AG10803 (cell line): Measurements from ENCODE around the gene MFAP5.

Source experiments
- DNase-seq: peaks from one replicate; pipeline ENCODE4 v3.0.0; 2010; ENCODE audit warnings: low read depth
- H3K4me3 ChIP-seq: 2 replicates; pipeline ENCODE4 v1.5.1; 2011; ENCODE audit warnings: mild to moderate bottlenecking, low read length, control low read depth
- TF ChIP-seq, protein P1 (sequence below): conservative IDR thresholded peaks from 2 replicates; pipeline ENCODE4 v1.5.1; 2011; ENCODE audit warnings: mild to moderate bottlenecking, low read length, control low read depth, inconsistent platforms

Gene MFAP5

DNA sequence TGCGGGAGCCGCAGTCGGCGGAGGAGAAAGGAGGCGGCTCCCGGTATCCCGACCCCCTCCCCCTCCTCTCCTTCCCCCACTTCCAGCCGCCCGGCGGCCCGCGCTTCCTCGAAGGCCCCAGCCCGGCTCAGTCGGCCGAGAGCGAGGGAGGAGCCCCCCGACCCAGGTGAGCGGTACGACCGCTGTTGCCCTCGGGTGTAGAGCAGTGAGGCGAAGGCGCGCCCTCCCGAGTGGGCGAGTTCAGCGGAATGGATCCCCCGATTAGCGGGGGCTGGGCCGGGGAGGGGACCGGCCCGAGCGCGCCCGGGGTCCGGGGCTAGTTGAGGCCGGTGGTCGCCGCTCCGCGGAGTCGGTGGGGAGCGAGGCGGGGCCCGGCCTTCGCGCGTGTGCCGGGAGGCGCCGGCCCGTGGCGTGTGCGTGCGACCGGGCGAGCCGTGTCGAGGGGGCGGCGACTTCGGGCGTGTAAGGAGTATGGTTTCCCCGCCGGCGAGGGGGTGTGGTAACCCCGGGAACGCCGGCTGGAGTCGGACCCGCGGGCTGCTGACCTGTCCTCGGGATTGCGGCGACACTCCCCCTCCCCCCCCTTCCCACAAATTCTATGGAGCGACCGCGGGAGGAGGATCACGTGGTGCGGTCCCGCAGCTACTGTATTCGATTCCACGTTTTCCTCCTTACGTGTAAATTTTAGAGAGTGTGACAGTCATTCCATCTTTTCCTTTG, 35.7 kb upstream of the MFAP5 start:
- peak overlapping the region; percentile 83 for H3K4me3 ChIP-seq
- TF ChIP-seq, protein P1, sequence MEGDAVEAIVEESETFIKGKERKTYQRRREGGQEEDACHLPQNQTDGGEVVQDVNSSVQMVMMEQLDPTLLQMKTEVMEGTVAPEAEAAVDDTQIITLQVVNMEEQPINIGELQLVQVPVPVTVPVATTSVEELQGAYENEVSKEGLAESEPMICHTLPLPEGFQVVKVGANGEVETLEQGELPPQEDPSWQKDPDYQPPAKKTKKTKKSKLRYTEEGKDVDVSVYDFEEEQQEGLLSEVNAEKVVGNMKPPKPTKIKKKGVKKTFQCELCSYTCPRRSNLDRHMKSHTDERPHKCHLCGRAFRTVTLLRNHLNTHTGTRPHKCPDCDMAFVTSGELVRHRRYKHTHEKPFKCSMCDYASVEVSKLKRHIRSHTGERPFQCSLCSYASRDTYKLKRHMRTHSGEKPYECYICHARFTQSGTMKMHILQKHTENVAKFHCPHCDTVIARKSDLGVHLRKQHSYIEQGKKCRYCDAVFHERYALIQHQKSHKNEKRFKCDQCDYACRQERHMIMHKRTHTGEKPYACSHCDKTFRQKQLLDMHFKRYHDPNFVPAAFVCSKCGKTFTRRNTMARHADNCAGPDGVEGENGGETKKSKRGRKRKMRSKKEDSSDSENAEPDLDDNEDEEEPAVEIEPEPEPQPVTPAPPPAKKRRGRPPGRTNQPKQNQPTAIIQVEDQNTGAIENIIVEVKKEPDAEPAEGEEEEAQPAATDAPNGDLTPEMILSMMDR, result no peak
- DNase-seq, result peak; percentile 54

DNA sequence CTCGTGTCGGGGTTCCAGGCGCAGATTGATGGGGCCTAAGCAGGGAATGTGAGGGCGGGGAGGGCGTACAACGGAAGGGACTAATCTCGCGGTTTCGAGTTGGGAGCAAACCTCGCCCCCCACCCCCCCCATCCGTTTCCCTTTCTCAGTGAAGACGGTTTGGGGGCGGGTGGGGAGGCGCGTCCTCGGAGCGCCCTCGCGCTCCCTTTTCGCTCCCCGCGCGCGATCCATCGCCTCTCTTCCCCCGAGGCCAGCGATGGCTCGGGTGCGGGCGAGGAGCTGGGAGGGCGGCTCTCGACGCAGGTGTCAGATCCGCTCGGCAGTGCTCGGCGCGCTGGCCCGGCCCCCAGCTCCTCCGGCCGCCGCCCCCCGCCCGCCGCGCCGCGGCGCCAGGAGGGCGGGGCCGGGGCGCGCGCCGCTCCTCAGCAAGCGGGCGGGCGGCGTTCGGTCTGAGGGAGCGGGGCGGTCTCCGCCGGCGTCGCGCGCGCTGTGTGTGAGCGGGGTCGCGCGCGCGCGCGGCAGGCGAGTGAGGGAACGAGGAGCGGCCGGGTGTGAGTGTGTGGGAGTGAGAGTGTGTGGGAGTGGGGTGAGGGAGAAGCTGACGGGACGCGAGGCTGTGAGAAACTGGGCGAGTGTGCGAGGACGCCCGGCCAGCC, 35.0 kb upstream of the MFAP5 start, which contains the start of gene RIMKLB:
TSS of gene RIMKLB (plus strand) at position 516 of the 656 bp plus-strand sequence. CDS start 15,876 bp downstream, outside the sequence.
- TF ChIP-seq, protein P1, result no peak
- peak; percentile 69 for DNase-seq
- peak within 1 kb of the TSS; percentile 83 for H3K4me3 ChIP-seq

DNA sequence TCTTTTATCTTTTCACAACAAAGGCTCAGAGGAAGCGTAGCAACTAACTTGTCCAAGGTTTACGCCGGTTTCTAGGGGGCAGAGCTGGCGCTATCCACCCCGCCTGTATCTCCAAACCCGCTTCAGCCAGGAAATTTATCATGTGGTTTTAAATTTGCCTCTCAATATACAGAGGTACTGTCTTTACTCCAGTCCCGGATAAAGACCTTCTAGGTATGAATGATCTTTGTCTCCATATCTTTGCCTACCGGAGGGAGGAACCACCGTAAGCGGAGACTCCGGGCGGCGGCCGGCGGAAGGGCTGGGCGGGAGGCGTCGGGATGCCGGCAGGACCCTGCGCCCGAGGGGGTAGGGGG, 34.5 kb upstream of the MFAP5 start:
- DNase-seq, result peak; percentile 29
- TF ChIP-seq, protein P1, result no peak; the same call in 1 of the 2 replicates
- H3K4me3 ChIP-seq, result peak overlapping the region; percentile 83

DNA sequence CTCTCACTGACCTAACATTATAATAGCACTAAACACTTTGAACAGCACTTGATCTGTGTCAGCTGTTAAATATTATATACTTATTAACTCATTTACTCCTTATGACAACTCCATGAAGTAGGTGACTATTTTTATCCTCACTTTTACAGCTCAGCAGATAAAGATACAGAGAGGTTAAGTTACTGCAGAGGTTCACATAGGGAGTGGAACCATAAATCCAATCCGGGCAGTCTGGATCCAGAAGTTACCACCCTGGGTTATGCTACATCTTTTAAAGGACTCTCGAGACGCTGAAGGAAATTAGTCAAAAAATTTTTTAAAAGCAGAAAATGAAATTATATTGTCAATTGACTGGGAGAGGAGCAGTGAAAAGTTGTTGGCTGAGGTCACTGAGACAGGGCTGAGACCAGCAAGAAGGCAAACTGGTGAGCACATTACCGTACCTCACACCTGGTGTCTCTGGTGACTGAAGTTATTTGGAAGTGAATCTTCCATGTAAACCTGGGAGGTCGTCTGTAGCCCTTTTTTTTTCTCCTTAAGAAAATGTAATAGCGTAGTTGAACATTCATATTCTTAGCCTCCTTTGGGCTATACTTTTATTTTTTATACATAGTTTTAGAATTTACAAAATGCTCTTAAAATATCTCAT, 33.9 kb upstream of the MFAP5 start:
- H3K4me3 ChIP-seq, result peak overlapping the region; percentile 83
- DNase-seq, result no peak
- TF ChIP-seq, protein P1, result no peak

DNA sequence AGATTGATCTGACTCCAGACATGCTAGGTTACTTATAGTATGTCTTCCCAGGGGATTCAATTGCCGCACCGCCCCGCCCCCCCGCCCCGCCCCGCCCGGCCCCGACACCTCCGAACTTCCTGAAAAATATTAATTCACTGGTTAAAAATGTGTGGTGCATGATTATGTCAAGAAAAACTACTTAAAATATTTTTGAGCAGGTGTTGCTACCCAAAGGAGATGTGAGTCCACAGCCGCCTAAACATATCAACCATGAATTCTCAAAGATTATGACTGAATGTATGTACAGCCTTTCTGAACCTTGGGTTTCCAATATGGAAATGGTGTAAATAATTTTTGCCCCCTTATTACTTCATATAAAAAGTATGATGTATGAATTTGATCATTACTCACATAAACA, 32.5 kb upstream of the MFAP5 start:
- no peak for DNase-seq
- TF ChIP-seq, protein P1, result no peak
- no peak overlapping the region for H3K4me3 ChIP-seq

DNA sequence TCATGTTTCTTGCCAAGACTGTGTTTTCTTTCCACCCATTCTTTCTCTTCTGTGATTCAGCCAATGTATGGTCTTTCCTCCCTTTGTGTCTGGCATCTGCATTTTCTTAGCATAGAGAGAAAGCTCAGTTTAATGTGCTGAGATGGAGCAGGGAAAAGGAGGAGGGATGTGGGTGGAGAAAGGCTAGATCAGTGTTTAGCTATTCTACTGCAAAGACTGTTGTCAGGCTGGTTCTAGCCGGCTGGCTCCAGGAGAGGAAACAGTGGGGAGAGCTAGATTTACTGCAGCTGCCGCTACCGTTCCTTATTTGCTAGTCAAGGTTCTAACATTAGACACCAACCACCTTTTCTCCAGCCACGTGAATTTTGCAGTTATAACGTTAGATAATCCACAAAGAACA, 29.9 kb upstream of the MFAP5 start:
- TF ChIP-seq, protein P1, result no peak
- peak; percentile 18 for DNase-seq
- no peak overlapping the region for H3K4me3 ChIP-seq
